Testis (tissue), 2 donors: Measurements from ENCODE around the gene GSTM1.

Source experiments
- POLR2A ChIP-seq: fragments of 450-650 bp; IDR thresholded peaks from one replicate; pipeline ENCODE4 v1.6.1; 2017; ENCODE audit warnings: antibody characterized with exemption, mild to moderate bottlenecking, moderate library complexity
- TF ChIP-seq, protein P1 (sequence below), 3 experiments: fragments of 450-650 bp in 2 of 3; fragments of 200-600 bp in 1 of 3; sonication (generic) in 1 of 3; IDR thresholded peaks; one replicate each; pipeline ENCODE4 v1.5.1; 2016 to 2019; ENCODE audit warnings: antibody characterized with exemption in 3 of 3, mild to moderate bottlenecking in 2 of 3, moderate library complexity in 1 of 3

GRCh38 chr1:109718495-109718894 is 30.9 kb downstream of the GSTM1 start:
- TF ChIP-seq, protein P1, sequence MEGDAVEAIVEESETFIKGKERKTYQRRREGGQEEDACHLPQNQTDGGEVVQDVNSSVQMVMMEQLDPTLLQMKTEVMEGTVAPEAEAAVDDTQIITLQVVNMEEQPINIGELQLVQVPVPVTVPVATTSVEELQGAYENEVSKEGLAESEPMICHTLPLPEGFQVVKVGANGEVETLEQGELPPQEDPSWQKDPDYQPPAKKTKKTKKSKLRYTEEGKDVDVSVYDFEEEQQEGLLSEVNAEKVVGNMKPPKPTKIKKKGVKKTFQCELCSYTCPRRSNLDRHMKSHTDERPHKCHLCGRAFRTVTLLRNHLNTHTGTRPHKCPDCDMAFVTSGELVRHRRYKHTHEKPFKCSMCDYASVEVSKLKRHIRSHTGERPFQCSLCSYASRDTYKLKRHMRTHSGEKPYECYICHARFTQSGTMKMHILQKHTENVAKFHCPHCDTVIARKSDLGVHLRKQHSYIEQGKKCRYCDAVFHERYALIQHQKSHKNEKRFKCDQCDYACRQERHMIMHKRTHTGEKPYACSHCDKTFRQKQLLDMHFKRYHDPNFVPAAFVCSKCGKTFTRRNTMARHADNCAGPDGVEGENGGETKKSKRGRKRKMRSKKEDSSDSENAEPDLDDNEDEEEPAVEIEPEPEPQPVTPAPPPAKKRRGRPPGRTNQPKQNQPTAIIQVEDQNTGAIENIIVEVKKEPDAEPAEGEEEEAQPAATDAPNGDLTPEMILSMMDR (IDR thresholded peaks at IDR 0.05): no peak
- TF ChIP-seq POLR2A: no peak
